ENCODE measurements around the gene JPH3.
"Not testable (repeated sequence)": the region's sequence is repeated elsewhere in the genome, so short reads cannot be mapped to it uniquely, and the experiment has no call there.

The JPH3 gene

DNA sequence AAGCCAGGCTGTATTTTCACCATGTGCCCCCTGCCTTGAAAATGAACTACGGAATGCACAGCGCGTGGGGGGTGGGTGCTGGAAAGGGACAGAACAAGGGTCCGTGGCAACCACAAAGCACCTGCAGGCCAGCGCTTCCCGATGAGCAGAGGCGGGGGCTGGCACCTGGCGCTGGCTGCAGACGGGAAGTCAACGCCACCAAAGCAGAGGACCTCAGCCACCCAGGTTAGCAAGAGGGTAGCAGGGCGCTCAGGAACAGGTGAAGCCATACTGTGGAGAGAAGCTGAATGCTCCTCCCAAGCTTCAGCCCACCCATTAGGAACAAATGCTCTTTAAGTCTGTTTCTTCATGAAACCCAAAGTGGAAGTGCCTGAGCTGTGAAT lies 98.8 kb downstream of the JPH3 start:
- DNase-seq: no peak

DNA sequence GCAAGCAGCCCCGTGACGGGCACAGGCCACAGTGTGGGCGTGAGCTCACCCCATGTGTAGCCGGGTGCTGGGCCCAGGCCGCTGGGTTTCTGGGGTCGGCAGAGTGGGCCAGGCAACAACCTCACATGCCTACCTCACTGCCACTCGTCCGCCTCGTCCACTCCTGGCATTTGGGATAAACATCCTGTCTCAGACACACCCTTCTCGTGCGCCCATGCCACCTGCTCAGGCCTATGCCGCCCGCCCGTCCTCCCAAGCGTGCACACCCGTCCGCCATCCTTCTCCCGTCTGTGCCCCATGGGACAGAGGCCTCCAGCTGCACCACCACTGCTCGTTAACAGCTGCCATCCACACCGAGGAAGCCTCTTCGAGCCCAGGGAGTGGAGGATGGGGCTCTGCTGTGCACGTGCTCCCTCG lies 99.2 kb downstream of the JPH3 start:
- DNase-seq: no peak

DNA sequence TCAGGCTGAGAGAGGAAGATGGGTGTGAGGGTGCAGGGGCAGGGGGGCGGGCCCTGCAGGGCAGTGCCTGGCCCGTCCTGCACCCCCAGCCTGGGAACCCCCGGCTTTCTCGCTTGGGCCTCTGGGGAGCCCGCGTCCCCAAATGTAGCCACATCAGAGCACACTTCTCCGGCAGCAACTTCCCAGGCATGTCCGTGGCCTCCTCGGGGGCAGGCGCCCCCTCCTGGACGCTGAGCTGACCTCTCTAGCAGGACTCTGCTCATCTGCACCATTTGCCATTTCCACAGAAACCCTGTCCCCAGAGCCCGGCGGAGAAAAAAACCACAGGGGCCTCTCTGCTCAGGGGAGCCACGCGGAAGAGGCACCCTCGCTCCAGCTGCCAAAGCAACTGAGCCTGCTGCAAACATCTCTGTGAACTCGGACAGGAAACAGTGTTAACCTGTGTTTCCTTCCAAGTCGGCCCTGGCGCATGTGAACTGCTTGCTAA lies 100.1 kb downstream of the JPH3 start:
- DNase-seq: no peak

DNA sequence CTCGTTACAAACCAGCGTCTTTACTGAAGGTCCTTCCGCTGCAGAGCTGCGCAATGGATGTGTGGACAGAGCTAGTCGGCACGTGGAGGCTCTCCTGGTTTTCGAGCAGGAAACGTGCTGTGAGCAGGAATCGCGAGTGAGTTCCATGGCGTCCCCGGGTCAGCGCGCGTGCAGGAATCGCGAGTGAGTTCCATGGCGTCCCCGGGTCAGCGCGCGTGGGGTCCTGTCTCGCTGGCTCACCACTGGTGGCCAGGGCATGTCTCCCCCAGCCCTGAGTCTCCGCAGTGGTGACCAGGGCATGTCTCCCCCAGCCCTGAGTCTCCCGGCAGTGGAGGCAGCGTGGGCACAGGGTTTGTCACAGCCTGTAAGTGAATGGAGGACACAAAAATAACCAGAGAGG lies 100.8 kb downstream of the JPH3 start:
- DNase-seq: no peak

DNA sequence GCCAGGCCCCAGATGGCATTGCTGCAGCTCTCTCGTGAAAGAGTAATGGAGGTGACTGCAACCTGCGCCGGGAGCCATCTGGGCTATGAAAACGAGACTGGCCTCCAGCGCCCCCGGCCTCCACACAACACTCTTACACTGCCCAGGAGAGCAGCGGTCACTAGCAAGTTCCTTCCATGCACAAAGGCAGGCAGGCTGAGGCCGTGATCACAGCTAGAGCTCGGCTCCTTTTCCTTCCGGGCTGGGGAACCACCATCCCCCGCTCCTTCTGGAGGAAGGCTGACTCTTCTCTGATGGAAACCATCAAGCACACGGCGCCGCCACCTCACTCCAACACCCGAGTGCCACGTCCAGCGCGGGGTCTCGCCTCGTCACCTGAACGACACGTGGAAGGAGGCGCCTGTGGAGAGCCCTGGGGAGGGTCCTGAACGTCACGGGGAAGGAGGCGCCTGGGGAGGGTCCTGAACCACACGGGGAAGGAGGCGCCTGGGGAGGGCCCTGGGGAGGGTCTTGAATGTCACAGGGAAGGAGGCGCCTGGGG lies 101.6 kb downstream of the JPH3 start:
- DNase-seq: no peak

DNA sequence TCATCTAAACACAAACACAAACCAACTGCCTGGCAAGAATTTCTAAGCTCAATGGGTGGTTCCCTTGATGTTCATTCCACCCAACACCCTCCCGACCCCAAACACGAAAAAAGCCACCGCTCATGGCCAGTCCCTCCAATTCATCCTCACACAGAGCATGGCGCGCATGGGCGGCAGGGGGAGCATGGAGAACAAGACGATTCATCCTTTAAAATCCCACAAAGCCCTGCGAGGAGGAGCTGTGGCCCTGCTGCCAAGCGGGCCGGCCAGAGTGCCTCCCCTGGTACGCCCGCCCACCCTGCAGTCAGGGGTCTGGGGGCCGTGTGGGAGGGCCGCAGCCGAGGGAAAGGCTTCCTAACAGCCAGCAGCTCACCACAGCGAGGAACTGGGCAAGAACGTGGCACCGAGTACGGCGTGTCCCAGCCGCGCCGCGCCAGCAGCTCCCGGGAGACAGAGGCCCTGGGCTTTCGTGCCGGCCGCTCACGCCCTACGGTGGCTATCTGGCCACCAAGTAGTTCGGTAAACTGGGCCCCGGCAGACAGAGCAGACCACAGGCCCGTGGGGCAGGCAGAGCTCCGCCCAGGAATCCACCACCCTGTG lies 102.5 kb downstream of the JPH3 start:
- DNase-seq: no peak

DNA sequence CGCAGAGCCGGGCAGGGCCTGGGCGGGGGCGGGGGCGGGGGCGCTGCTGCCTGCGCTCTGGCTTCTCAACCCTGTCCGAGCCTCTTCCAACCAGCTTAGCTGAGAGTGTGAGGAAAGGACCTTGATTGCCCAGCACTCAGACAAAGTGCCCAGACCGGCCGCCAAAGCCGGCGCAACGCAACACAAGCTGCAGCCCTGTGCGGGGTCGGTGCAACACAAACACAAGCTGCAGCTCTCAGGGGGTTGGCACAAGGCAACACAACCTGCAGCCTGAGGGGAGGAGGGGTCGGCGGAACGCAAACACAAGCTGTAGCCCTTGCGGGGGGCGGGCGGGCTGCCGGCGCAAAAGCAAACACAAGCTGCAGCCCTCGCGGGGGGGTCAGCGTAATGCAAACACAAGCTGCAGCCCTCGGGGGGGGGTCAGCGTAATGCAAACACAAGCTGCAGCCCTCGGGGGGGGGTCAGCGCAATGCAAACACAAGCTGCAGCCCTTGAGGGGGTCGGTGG lies 103.5 kb downstream of the JPH3 start:
- DNase-seq: peak; percentile 78

DNA sequence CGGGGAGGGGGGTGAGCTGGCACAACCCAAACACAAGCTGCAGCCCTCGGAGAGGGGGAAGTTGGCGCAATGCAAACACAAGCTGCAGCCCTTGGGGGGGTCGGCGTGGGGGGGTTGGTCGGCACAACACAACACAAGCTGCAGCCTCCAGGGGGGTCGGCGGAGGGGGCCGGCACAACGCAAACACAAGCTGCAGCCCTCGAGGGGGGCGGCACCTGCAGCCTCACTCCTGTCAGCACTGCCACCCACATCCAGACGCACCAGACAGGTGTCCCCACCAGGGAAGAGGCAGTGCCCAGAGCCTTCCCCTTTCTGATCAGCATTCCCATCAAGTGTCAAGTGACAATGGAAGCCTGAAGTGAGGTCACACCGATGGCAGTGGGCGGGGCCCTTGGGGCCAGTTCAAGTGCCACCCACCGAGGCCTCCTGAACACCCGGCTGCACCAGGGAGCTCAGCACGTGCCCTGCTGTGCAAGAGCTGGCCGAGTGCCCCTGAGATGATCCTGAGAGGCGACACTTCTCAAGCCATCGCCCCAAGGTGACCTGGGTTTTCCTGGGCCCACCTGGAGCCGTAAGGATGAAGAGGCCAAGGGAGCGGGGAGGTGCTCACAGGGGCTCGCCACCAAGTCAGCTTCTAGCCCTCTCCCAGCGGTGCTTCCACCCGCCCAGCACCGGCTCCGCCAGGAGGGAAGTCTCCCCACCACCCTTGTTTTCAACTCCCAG lies 104.1 kb downstream of the JPH3 start:
- DNase-seq: peak; percentile 80

DNA sequence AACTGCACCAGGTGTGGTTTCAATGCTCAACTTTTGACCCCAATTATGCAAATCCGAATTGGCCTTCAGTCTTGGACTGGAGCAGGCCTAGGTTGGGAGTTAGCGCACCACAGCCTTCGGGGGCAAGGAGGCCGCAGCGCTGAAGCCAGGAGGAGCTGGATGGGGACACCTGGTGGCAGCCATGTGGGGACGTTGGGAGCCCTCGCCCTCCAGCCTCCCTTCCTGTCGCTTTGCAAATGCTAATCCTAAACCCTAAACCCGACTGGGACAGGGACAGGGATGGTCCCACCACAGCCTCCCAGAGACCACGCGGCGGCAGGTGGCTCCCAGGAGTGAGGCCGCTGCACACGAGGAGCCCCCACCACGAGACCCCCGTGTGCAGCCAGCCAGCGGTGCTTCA lies 104.8 kb downstream of the JPH3 start:
- DNase-seq: no peak

DNA sequence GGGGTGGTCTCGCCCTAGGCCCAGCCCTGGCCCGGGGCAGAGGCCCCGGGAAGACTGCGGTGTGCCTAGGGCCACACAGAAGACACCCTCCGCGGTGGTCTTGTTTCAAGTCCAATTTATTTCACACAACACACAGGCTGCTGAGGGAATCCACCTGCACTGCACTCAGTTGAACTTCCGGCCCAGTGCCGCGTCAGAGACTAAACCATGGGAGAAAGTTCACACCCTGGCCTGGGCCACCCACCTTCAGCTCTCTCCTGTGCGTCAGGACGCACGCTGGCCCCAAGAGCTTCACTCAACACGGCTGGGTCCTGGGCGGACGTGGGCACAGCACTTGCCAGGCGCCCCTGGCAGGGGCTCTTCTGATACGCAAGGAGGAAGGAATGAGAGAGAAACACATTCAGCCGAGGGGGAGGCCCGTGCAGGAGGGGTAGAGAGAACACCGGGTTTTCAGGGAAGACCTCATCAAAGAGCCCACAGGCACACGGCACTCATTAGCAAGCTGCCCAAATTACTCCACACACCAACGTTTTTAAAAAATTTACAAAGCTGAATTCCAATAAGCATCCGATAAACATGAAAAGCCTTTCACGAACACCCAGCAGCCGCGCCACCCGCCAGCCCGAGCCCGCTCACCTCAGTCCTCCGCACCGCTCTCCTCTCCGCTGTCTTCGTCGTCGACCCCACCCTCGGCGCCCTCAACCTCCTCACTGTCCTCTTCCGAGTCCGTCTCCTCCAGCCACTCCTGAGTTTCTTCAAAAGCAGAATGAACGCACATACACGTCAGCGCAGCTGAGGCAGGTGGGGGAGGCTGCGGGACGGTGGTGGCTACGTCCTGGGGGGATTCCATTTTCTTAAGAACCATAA lies 105.6 kb downstream of the JPH3 start:
- no peak for DNase-seq

DNA sequence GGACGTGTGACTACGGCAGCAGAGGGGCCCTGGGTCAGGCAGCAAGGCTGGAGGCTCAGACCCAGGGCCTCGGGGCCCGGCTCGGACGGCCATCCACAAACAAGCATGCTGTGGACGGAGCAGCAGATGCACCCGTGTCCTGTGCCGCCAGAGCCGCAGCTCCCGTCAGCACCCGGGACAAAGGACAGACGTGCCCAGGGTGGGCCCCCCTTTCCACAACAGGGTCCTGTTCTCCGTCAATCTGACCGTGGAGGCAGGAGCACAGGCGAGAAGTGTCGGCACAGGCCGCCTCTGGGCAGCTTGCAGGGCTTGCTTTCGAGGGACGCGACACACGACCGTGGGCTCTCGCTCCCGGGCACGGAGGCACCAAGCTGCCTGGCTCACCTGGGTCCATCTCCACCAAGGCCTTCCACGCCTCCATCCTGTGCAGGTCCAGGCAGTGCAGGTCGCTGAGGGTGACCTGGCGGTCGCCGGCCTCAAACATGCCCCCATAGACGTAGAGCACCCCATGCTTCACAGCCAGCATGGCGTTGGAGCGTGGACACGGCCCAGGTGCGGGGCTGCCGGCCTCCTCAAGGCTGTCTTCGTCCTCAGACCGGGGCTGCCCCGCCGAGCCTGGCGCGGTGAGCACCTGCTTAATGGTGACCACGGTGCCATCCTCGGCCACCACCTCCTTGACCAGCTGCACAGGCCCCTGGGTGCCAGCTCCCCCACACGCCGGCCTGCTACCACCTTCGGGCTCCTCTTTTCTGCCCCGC lies 106.8 kb downstream of the JPH3 start:
- no peak for DNase-seq

DNA sequence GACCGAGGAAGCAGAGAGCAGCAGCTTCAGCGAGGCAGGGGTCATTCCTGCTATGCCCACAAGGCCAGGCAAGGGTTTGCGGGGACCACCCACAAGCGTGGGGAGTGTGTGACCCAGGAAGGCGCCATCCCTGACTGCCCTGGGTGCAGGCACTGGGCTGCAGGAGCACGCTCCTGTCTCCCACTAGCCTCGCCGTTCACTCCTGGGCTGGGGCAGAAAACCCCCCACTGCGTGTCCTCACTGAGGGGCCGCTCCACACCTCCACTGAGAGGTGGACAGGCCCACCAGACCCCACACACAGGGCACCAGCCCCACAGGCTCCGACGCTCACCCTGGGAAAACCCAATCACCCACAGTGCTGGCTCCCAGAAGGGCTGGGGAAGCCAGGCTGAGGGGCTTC lies 107.4 kb downstream of the JPH3 start:
- DNase-seq: no peak

DNA sequence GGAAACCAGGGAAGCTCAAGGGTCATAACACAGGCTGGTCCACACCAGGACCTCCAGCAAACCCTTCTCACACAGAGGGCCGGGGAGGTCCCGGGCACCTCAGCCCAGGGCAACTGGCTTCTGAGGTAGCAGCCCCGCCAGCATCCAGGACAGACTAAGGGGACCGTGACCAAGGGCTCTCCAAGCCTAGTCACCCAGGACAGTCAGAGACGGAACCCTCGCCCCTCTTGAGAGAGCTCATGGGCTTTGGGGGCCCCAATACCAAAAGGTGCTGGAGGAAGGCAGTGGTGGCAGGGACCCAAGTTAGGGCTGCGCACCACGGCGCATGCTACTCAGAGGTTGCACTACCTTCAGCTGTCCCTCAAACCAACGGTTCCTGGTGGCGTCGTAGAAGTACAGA lies 108.6 kb downstream of the JPH3 start:
- DNase-seq: no peak

DNA sequence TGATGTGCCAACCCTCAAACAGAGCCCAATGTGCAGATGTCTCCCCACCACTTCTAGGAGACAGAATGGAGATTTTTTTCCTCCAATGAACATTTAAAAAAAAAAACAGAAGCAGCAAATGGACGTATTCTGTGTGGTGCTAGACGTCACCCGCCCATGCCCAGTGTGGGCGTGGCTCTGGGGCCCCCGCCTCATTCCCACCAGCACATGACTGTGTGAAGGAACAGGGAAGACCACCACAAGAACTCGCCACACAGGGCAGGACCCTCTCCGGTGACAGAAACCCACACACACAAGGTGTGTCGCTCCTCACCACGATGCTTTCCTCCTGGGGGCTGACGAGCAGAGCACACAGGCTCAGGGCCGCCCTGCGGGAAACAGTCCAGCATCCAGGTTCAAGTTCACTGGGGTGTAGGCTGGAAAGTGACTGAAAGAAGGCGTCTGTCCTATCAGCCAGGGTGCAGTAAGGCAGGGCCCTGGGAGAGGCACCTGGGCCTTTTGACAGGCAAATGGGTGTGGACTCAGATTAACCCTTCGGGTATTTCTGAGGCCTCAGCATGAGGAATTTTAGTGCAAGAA lies 110.0 kb downstream of the JPH3 start:
- no peak for DNase-seq

DNA sequence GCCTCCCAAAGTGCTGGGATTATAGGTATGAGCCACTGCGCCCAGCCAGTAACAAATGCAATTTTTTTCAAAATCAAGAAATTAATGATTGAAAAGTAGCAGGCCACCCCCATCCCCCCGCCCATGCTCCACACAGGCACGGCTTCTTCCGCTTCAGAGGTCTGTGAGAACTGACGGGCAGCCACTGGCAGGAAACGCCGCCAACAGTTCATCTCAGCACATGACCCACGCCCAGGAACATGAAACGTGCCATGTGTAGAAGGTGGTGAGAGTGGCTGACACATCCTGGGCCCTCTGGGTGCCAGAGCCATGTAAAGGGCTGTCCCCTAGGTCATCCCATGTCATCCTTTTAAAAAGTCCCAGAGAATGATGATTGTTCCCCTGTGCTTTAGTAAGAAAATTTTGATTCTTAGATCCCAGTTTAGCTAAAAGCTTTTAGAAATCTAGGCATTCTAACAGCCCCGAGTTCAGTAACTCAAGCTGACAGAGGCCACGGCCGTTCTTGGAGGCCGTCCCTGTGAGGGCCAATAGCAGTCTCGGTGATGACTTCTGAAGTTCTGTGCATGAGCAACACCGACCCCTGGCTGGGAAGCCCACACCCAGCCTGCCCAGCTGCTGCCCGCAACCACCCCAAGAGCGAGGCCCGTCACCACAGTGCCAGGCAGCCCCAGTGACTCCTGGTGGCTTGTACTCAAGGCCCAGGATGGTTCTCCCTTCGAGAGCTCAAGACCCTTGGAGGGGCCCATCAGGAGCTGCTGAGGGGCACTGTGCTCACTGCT lies 111.3 kb downstream of the JPH3 start:
- DNase-seq: no peak

DNA sequence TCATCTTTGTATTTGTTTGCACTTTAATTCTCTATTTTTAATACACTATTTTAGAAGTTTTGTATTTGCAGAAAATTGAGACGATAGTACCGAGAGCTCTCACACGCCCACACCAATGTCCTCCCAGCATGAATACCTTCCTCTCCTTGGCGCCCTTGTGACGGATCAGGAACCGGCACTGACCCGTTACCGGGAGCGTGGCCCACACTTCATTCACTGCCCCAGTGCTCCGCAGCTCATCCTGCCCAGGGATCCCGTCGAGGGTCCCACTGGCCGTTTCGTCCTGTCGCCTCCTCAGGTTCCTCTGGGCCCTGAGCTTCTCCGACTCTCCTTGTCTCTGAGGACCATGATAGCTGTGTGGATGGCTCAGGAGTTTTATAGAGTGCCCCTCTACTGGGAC lies 112.9 kb downstream of the JPH3 start:
- no peak for DNase-seq

DNA sequence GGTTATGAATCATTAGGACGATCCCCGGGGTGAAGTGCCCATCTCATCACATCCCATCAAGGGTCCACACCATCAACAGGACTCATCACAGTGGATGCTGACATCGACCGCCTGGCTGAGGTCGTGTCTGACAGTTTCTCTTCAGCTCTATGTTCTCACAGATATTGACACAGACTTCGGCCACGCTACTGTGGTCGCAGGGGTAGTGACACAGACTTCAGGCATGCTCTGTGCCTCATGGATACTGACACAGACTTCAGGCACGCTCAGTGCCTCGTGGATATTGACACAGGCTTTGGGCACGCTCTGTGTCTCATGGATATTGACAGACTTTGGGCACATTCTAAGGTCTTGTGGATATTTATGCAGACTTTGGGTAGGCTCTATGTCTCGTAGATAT lies 113.3 kb downstream of the JPH3 start:
- DNase-seq: no peak

DNA sequence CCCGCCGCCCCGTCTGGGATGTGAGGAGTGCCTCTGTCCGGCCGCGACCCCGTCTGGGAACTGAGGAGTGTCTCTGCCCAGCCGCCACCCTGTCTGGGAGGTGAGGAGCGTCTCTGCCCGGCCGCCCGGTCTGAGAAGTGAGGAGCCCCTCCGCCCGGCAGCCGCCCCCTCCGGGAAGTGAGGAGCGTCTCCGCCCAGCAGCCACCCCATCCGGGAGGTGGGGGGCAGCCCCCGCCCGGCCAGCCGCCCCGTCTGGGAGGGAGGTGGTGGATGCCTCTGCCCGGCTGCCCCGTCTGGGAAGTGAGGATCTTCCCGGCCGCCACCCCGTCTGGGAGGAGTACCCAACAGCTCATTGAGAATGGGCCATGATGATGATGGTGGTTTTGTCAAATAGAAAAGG lies 116.5 kb downstream of the JPH3 start:
- DNase-seq: not testable (repeated sequence)

DNA sequence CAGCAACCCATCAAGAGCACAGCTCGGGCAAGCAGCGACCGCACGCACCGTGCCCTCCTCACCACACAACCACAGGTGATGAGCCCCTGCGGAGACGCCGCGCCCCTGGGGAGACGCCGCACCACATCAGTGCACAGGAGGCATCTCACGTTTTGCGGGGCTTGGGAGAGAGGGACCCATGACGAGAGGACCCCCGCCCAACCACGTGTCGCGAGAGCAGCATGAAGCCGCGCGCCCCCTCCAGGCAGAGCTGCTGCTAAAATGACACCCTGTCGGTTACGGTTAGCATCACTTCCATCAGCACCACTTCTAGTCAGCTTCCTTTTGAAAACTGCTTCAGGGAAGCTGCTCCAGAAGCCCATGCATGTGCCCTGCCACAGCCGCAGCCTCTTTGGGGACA lies 118.1 kb downstream of the JPH3 start:
- no peak for DNase-seq

DNA sequence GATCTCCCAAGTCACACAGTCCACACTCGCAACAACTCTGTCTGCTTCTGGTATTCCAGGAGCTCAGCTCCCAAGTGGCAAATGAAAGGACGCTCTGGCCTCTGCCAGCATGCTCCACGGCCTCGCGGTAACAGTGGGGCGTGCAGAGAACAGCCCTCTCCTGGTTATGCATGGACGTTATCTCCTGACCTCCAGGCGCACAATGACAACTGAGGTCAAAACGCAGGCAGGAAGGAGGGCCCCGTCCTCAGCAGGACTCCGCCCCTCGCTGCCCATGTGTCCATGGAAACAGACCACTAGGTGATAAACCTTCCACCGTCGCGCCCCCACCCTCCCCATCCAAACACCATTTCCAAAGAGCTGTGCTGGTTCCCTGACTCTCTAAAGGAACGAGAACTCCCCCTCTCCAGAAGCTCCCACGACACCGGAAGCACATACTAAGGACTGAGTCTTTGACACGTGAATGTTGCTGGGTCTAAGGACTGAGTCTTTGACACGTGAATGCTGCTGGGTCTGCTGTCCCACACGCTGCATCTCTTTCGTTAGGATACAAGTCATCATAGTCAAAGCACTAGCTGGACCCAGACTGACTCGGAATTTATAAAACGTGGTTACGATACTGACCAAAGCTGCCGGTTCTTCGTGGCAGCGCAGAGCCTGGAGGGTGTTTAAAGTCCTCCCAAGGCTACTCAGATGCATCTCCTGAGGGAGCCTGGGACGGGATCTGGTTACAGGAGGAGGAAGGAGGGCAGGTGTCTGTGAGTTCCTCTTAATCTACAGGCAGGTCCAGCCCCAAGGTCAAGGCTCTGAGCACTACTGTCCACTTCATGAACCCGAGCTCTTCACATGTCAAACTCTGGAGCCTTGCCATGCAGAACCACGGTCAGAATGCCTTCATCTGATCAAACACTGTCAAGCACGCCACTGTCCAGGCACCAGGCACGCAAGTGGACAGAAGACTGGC lies 119.6 kb downstream of the JPH3 start:
- no peak for DNase-seq

All from NCI-H345 (cell line).